Embryonic facial prominence (tissue), 1 donor: ENCODE results near the gene TMEM125.

ENCODE experiments used
- DNase-seq: peaks from one replicate; pipeline ENCODE4 v3.0.0-alpha.2; 2016; ENCODE audit errors: extremely low spot score

TMEM125 gene

GRCh38 chr1:43274125-43274803 is 4.5 kb downstream of the TMEM125 start:
- DNase-seq: no peak

GRCh38 chr1:43274804-43275180 is 5.0 kb downstream of the TMEM125 start:
- DNase-seq: no peak

- no peak for DNase-seq
Observed at GRCh38 chr1:43275826-43276620, 6.2 kb downstream of the TMEM125 start.

- DNase-seq: no peak
Observed at GRCh38 chr1:43276673-43277072, 6.9 kb downstream of the TMEM125 start.

GRCh38 chr1:43277116-43277876 is 7.5 kb downstream of the TMEM125 start:
- no peak for DNase-seq

GRCh38 chr1:43279161-43279560 is 9.4 kb downstream of the TMEM125 start:
- DNase-seq: no peak

GRCh38 chr1:43279666-43280065 is 9.9 kb downstream of the TMEM125 start:
- no peak for DNase-seq

GRCh38 chr1:43280692-43281091 is 10.9 kb downstream of the TMEM125 start:
- no peak for DNase-seq

GRCh38 chr1:43282220-43283195 is 12.7 kb downstream of the TMEM125 start:
- DNase-seq: no peak

- no peak for DNase-seq
Observed at GRCh38 chr1:43284065-43284464, 14.3 kb downstream of the TMEM125 start.

GRCh38 chr1:43284546-43285110 is 14.8 kb downstream of the TMEM125 start:
- no peak for DNase-seq

GRCh38 chr1:43285269-43285990 is 15.6 kb downstream of the TMEM125 start, which contains the start of gene C1orf210:
Gene C1orf210, minus strand, starts transcription at chr1:43285581. Its CDS starts 2,311 bp downstream, at chr1:43283270.
- no peak for DNase-seq

- no peak for DNase-seq
Observed at GRCh38 chr1:43286115-43286514, 16.3 kb downstream of the TMEM125 start.

- no peak for DNase-seq
Observed at GRCh38 chr1:43286533-43286932, 16.8 kb downstream of the TMEM125 start.

GRCh38 chr1:43288058-43288784 is 18.4 kb downstream of the TMEM125 start:
- no peak for DNase-seq

GRCh38 chr1:43288785-43289706 is 19.3 kb downstream of the TMEM125 start:
- no peak for DNase-seq

GRCh38 chr1:43292216-43292615 is 22.4 kb downstream of the TMEM125 start:
- DNase-seq: no peak

- no peak for DNase-seq
Observed at GRCh38 chr1:43292679-43293078, 22.9 kb downstream of the TMEM125 start.
